Karpas-422 (cell line): ENCODE data around the gene CCDC85C. TPM values are rescaled to one million over a fixed set of nuclear protein-coding genes. Genes with fewer than 3 reads are reported as not detected.

Source experiments
- DNase-seq: peaks from one replicate; pipeline ENCODE4 v3.0.0-alpha.2; 2015
- H2AFZ ChIP-seq: fragments of 200-600 bp; sonication (generic); 2 replicates; pipeline ENCODE4 v1.6.1; 2014; ENCODE audit warnings: antibody characterized with exemption, low read length, mixed read lengths
- H3K27ac ChIP-seq: fragments of 200-600 bp; sonication (generic); 2 replicates; pipeline ENCODE4 v1.5.1; 2014; ENCODE audit warnings: mild to moderate bottlenecking, low read length, moderate library complexity
- H3K27me3 ChIP-seq: fragments of 200-600 bp; sonication (generic); 2 replicates; pipeline ENCODE4 v1.6.1; 2014; ENCODE audit warnings: low read length, mixed read lengths
- H3K36me3 ChIP-seq: fragments of 200-600 bp; sonication (generic); 2 replicates; pipeline ENCODE4 v1.6.1; 2014; ENCODE audit warnings: low read length, mixed read lengths; ENCODE audit not compliant: insufficient read depth
- H3K4me1 ChIP-seq: fragments of 200-600 bp; sonication (generic); 2 replicates; pipeline ENCODE4 v1.6.1; 2014; ENCODE audit warnings: mild to moderate bottlenecking, low read length, mixed read lengths
- H3K4me2 ChIP-seq: fragments of 200-600 bp; sonication (generic); 2 replicates; pipeline ENCODE4 v1.6.1; 2014; ENCODE audit warnings: low read length, low read depth, mild to moderate bottlenecking; ENCODE audit not compliant: poor library complexity, severe bottlenecking
- H3K4me3 ChIP-seq: fragments of 200-600 bp; sonication (generic); 2 replicates; pipeline ENCODE4 v1.5.1; 2014; ENCODE audit warnings: mild to moderate bottlenecking, antibody characterized with exemption, low read length, mixed read lengths
- H3K79me2 ChIP-seq: fragments of 200-600 bp; sonication (generic); 2 replicates; pipeline ENCODE4 v1.6.1; 2014; ENCODE audit warnings: mild to moderate bottlenecking, low read length, mixed read lengths
- H3K9ac ChIP-seq: fragments of 200-600 bp; sonication (generic); 2 replicates; pipeline ENCODE4 v1.6.0; 2014; ENCODE audit warnings: low read length
- H3K9me2 ChIP-seq: fragments of 200-600 bp; sonication (generic), shearing (Covaris generic); replicated peaks from 2 replicates; pipeline ENCODE4 v1.6.0; 2014; ENCODE audit warnings: mild to moderate bottlenecking, low read length, moderate library complexity; ENCODE audit not compliant: insufficient read depth
- H3K9me3 ChIP-seq: fragments of 300-700, 200-600 bp; sonication (generic); 2 replicates; pipeline ENCODE4 v1.6.1; 2014; ENCODE audit warnings: low read length, mixed read lengths
- H4K20me1 ChIP-seq: fragments of 200-600 bp; sonication (generic); 2 replicates; pipeline ENCODE4 v1.6.1; 2014; ENCODE audit warnings: mild to moderate bottlenecking, antibody characterized with exemption, low read length, low read depth; ENCODE audit not compliant: insufficient read depth
- total RNA-seq: library from RNA; depleted of rRNA; stranded (reverse); fragments of >200 nt; shearing (Covaris generic); gene quantifications from 2 replicates; pipeline ENCODE4 v1.2.3, GENCODE V29; 2014; ENCODE audit warnings: low replicate concordance

CCDC85C gene
- total RNA-seq, 1 experiment from 2014 or later, result 18.3 TPM

- H3K9me3 ChIP-seq, result no peaks in the 10 kb centered on the region
- no peaks in the 10 kb centered on the region for H3K27me3 ChIP-seq
- no peaks in the 10 kb centered on the region for H3K79me2 ChIP-seq
- no peak for DNase-seq
- no peak overlapping the region for H3K27ac ChIP-seq
- H3K36me3 ChIP-seq, result no peaks in the 10 kb centered on the region
- H3K4me2 ChIP-seq, result no peak overlapping the region
- H3K4me3 ChIP-seq, result no peak overlapping the region
- H3K4me1 ChIP-seq, result peaks cover 4% of the 10 kb centered on the region; the same call in 1 of the 2 replicates
- H3K9ac ChIP-seq, result no peak overlapping the region
- no peak overlapping the region for H2AFZ ChIP-seq
- H3K9me2 ChIP-seq, result no peaks in the 10 kb centered on the region
- no peaks in the 10 kb centered on the region for H4K20me1 ChIP-seq
Measured at GRCh38 chr14:99626041-99626648, 22.1 kb upstream of the CCDC85C start.

DNA sequence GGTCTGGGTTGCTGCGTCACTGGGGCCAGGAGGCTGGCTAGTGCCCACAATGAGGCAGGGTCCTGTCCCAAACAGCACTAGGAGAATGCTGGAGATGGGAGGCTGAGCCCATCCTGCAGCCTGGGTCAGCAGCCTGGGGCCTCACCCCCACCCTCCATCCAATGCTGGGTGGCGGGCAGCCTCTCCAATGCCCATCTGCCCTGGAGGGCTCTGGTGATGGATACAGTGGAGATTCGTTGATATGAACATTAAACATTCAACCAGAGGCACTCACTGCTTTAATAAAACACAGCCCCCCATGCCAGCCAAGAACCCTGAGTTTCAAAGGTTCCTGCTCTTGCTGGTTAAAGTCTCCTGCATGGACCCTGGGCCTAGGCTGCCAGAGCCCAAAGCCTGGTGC is 21.5 kb upstream of the CCDC85C start:
- Histone ChIP-seq H3K4me2 (no peak overlapping the region), H3K9ac (no peak overlapping the region), H4K20me1 (no peaks in the 10 kb centered on the region), H3K36me3 (no peaks in the 10 kb centered on the region), H2AFZ (no peak overlapping the region), H3K79me2 (no peaks in the 10 kb centered on the region), H3K4me1 (peaks cover 4% of the 10 kb centered on the region; the same call in 1 of the 2 replicates), H3K4me3 (no peak overlapping the region), H3K9me3 (no peaks in the 10 kb centered on the region), H3K27ac (no peak overlapping the region), H3K9me2 (no peaks in the 10 kb centered on the region), H3K27me3 (no peaks in the 10 kb centered on the region)
- no peak for DNase-seq

DNA sequence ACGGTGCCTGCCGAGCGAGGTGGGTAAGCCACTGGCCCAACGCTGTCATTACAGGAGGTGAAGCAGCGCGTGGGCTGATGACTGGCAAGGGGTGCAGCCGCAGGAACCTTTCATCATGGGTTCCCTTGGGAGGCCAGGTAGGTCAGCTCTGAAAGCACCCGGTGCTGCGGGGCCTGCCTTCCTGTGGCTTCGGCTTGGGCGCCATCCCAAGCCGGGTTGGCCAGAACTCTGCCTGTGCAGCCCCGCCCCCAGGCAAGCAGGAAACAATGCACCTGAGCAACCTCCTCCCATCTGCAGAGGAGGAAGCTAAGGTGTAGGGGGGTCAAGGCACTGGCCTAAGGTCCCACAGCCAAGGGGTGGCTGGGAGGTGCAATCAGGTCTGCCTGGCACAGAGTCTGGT is 21.0 kb upstream of the CCDC85C start:
- DNase-seq, result no peak
- no peak overlapping the region for H3K27ac ChIP-seq
- no peaks in the 10 kb centered on the region for H3K27me3 ChIP-seq
- no peak overlapping the region for H3K4me3 ChIP-seq
- H3K79me2 ChIP-seq, result no peaks in the 10 kb centered on the region
- H3K9me3 ChIP-seq, result no peaks in the 10 kb centered on the region
- no peak overlapping the region for H3K9ac ChIP-seq
- H3K9me2 ChIP-seq, result no peaks in the 10 kb centered on the region
- no peak overlapping the region for H2AFZ ChIP-seq
- no peaks in the 10 kb centered on the region for H3K36me3 ChIP-seq
- H4K20me1 ChIP-seq, result no peaks in the 10 kb centered on the region
- peaks cover 4% of the 10 kb centered on the region; the same call in 1 of the 2 replicates for H3K4me1 ChIP-seq
- no peak overlapping the region for H3K4me2 ChIP-seq

DNA sequence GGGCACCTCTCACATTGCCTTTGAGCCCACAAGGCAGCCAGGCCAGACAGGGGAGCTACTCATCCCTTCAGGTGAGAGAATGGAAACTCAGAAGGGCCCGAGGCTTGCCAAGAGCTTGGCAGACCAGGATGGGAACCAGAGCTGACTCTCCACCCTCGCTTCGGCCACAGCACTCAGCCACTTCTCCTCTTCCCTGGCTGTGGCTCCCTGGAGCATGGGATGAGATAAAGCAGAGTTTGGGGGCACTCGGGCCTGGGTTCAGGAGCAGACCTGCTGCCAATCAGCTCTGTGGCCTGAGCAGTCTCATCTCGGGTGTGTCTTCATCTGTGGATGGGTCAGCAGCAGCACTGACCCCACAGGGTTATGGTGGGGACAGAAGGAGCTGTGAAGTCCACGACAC is 20.0 kb upstream of the CCDC85C start:
- Histone ChIP-seq H3K27me3 (no peaks in the 10 kb centered on the region), H3K4me1 (peaks cover 4% of the 10 kb centered on the region; the same call in 1 of the 2 replicates), H3K9me3 (no peaks in the 10 kb centered on the region), H3K9me2 (no peaks in the 10 kb centered on the region), H3K4me3 (no peak overlapping the region), H2AFZ (no peak overlapping the region), H3K4me2 (no peak overlapping the region), H3K27ac (no peak overlapping the region), H4K20me1 (no peaks in the 10 kb centered on the region), H3K79me2 (no peaks in the 10 kb centered on the region), H3K9ac (no peak overlapping the region), H3K36me3 (no peaks in the 10 kb centered on the region)
- DNase-seq, result no peak

GRCh38 chr14:99621948-99622347 is 17.9 kb upstream of the CCDC85C start:
- no peaks in the 10 kb centered on the region for H3K36me3 ChIP-seq
- H2AFZ ChIP-seq, result no peak overlapping the region
- no peaks in the 10 kb centered on the region for H3K9me3 ChIP-seq
- no peak overlapping the region for H3K9ac ChIP-seq
- H3K4me3 ChIP-seq, result no peak overlapping the region
- H3K79me2 ChIP-seq, result no peaks in the 10 kb centered on the region
- no peak overlapping the region for H3K4me2 ChIP-seq
- peaks cover 4% of the 10 kb centered on the region; the same call in 1 of the 2 replicates for H3K4me1 ChIP-seq
- H3K9me2 ChIP-seq, result no peaks in the 10 kb centered on the region
- H3K27me3 ChIP-seq, result no peaks in the 10 kb centered on the region
- DNase-seq, result no peak
- no peak overlapping the region for H3K27ac ChIP-seq
- no peaks in the 10 kb centered on the region for H4K20me1 ChIP-seq

GRCh38 chr14:99619835-99620834 is 16.1 kb upstream of the CCDC85C start:
- Histone ChIP-seq H3K9me3 (no peaks in the 10 kb centered on the region), H3K9ac (no peak overlapping the region), H4K20me1 (no peaks in the 10 kb centered on the region), H3K27me3 (no peaks in the 10 kb centered on the region), H3K79me2 (no peaks in the 10 kb centered on the region), H3K4me3 (no peak overlapping the region), H3K4me1 (peaks cover 4% of the 10 kb centered on the region; the same call in 1 of the 2 replicates), H3K27ac (no peak overlapping the region), H3K4me2 (no peak overlapping the region), H2AFZ (no peak overlapping the region), H3K36me3 (no peaks in the 10 kb centered on the region), H3K9me2 (no peaks in the 10 kb centered on the region)
- DNase-seq, result no peak

DNA sequence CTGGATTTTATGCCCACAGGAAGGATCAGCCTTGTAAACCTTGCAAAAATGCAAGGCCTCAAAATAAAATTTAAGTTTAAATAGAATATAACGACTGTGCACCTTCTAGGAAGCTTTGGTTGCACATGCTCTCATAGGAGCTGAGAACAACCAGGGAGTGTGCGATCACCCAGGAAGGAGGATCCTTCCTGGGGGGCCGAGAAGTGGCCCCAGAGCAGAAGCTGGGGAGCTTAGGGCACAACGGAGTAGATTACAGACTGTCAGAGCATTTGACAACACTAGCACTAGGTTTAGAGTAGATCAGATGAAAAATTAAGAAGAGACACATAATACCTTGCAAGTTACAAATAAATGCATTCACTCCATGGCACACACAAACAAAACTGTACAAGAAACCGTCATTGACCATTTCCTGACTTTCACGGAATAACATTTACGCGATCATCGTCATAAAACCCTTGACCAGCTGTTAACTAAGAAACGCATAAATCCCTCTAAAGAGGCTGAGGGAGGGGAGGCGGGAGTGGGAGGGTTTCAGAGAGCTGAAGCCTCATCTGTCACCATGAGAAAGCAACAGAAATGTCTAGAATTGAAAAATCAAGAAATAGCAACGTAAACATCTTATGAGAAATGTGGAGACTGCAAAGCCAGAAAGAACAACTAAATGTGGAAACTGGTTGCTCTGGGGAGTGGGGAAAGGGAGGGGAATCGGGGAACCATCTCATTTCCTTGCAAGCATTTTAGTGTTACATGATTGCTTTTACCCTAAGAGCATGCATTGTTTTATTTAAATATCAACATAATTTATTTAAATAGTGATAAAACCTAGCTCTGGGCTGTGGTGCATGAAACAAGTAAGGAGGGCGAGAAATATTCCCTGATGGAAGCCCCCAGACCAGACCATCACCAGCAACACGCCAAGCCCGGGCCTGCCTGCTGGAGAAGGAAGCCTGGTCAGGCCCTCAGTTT is 13.1 kb upstream of the CCDC85C start:
- no peak for DNase-seq
- no peak overlapping the region for H3K9ac ChIP-seq
- no peak overlapping the region for H3K4me2 ChIP-seq
- no peak overlapping the region for H2AFZ ChIP-seq
- H3K36me3 ChIP-seq, result no peaks in the 10 kb centered on the region
- H3K27me3 ChIP-seq, result no peaks in the 10 kb centered on the region
- H4K20me1 ChIP-seq, result no peaks in the 10 kb centered on the region
- H3K4me3 ChIP-seq, result no peak overlapping the region
- no peaks in the 10 kb centered on the region for H3K79me2 ChIP-seq
- H3K9me3 ChIP-seq, result no peaks in the 10 kb centered on the region
- no peak overlapping the region for H3K27ac ChIP-seq
- H3K4me1 ChIP-seq, result no peaks in the 10 kb centered on the region
- no peaks in the 10 kb centered on the region for H3K9me2 ChIP-seq
